OCI-LY7 (cell line): ENCODE data around the gene C13orf42. TPM values are rescaled to one million over a fixed set of nuclear protein-coding genes. Genes with fewer than 3 reads are reported as not detected.
"Not testable (repeated sequence)": the region's sequence is repeated elsewhere in the genome, so short reads cannot be mapped to it uniquely, and the experiment has no call there.

Experiments
- BruUV-seq: library from RNA; stranded (reverse); fragments of 400-500 nt; replicated peaks from 2 replicates; lab custom pipeline; 2021; lab: Mats Ljungman, UMichigan
- CTCF ChIA-PET: fragments of 300-600 bp; sonication (Branson Sonifier 250); formaldehyde crosslinking; loops from one replicate; lab custom pipeline; 2022; ENCODE audit warnings: antibody characterized with exemption; ENCODE audit not compliant: unreplicated experiment; lab: Charles Lee
- POLR2A ChIA-PET: fragments of 300-600 bp; sonication (Branson Sonifier 250); formaldehyde crosslinking; loops from one replicate; lab custom pipeline; 2022; ENCODE audit warnings: antibody characterized with exemption; lab: Charles Lee
- DNase-seq: peaks from one replicate; pipeline ENCODE4 v3.0.0-alpha.2; 2015; ENCODE audit warnings: low spot score
- H2AFZ ChIP-seq: fragments of 200-600 bp; sonication (generic), shearing (Covaris generic); 2 replicates; pipeline ENCODE4 v1.6.1; 2014; ENCODE audit warnings: mild to moderate bottlenecking, antibody characterized with exemption, low read length, moderate library complexity
- H3K27ac ChIP-seq: fragments of 200-600 bp; sonication (generic); 2 replicates; pipeline ENCODE4 v1.5.1; 2014; ENCODE audit warnings: mixed run types, low read depth, mild to moderate bottlenecking, moderate library complexity, low read length, inconsistent platforms; ENCODE audit not compliant: poor library complexity, severe bottlenecking
- H3K36me3 ChIP-seq: fragments of 200-600 bp; sonication (generic); 2 replicates; pipeline ENCODE4 v1.6.1; 2014; ENCODE audit warnings: mild to moderate bottlenecking, antibody characterized with exemption, low read length, moderate library complexity, mixed read lengths; ENCODE audit not compliant: insufficient read depth
- H3K4me1 ChIP-seq: fragments of 200-600 bp; sonication (generic); 2 replicates; pipeline ENCODE4 v1.5.1; 2014; ENCODE audit warnings: mild to moderate bottlenecking, low read length; ENCODE audit not compliant: insufficient read depth, poor library complexity, severe bottlenecking
- H3K4me2 ChIP-seq: fragments of 200-600 bp; sonication (generic); 2 replicates; pipeline ENCODE4 v1.6.1; 2014; ENCODE audit warnings: mild to moderate bottlenecking, low read length
- H3K4me3 ChIP-seq: fragments of 200-600 bp; sonication (generic); 2 replicates; pipeline ENCODE4 v1.5.1; 2014; ENCODE audit warnings: mild to moderate bottlenecking, low read depth, low read length; ENCODE audit not compliant: poor library complexity, severe bottlenecking
- H3K79me2 ChIP-seq: fragments of 200-600 bp; sonication (generic); 2 replicates; pipeline ENCODE4 v1.6.1; 2016; ENCODE audit warnings: low read depth, mild to moderate bottlenecking, low read length, moderate library complexity, mixed read lengths; ENCODE audit not compliant: insufficient read depth
- H3K9me2 ChIP-seq: fragments of 200-600 bp; sonication (generic); 2 replicates; pipeline ENCODE4 v1.6.1; 2016; ENCODE audit warnings: mild to moderate bottlenecking, low read length, mixed read lengths; ENCODE audit not compliant: insufficient read depth
- H3K9me3 ChIP-seq: fragments of 200-600 bp; sonication (generic); 2 replicates; pipeline ENCODE4 v1.6.1; 2014; ENCODE audit warnings: mild to moderate bottlenecking, mixed run types, low read length, mixed read lengths
- H4K20me1 ChIP-seq: fragments of 200-600 bp; sonication (generic); 2 replicates; pipeline ENCODE4 v1.6.1; 2014; ENCODE audit warnings: mild to moderate bottlenecking, antibody characterized with exemption, low read length, moderate library complexity, mixed read lengths; ENCODE audit not compliant: insufficient read depth
- CTCF ChIP-seq: fragments of 200-600 bp; sonication (generic); conservative IDR thresholded peaks from 2 replicates; pipeline ENCODE4 v1.5.1; 2014; ENCODE audit warnings: mild to moderate bottlenecking, antibody characterized with exemption, low read length, moderate library complexity, mixed read lengths
- EZH2phosphoT487 ChIP-seq: fragments of 200-600 bp; sonication (generic); IDR thresholded peaks from 2 replicates; pipeline ENCODE4 v1.6.1; 2018; ENCODE audit warnings: low read depth, borderline replicate concordance, mild to moderate bottlenecking, mixed run types, antibody characterized with exemption, low read length, moderate library complexity, mixed read lengths
- intact Hi-C: fragments of 100-400 bp; cut with micrococcal nuclease; formaldehyde crosslinking; loops from one replicate; pipeline ENCODE4 v1.10.0; 2022; ENCODE audit not compliant: unreplicated experiment
- total RNA-seq, 2 experiments: library from RNA; depleted of rRNA in 1 of 2; stranded (reverse); fragments of >200 nt in 1 of 2; shearing (Covaris generic) in 1 of 2; gene quantifications; 2 replicates each; pipeline ENCODE4 v1.2.3, GENCODE V29; 2014 to 2022

Gene C13orf42
- total RNA-seq, 2 experiments from 2014 or later: not detected

- DNase-seq: no peak
Measured at GRCh38 chr13:51122868-51123566, 11.9 kb upstream of the C13orf42 start.

GRCh38 chr13:51120873-51121272 is 9.8 kb upstream of the C13orf42 start:
- intact Hi-C loops, H3K4me2 ChIP-seq, H3K36me3 ChIP-seq, H3K4me1 ChIP-seq, H3K9me2 ChIP-seq, H3K79me2 ChIP-seq, H3K27ac ChIP-seq, BruUV-seq, H3K9me3 ChIP-seq, H3K4me3 ChIP-seq, POLR2A ChIA-PET, H4K20me1 ChIP-seq, H2AFZ ChIP-seq: not testable (repeated sequence)
- peak; percentile 49 for DNase-seq
- CTCF ChIA-PET: interaction anchor here (0.5 kb wide), 1 partner anchor 12 kb away, joined by 3 read pairs; no protein-coding TSS in a partner anchor
- peak; percentile 70 for TF ChIP-seq CTCF

More at GRCh38 chr13:51122868-51123566, 11.9 kb upstream of the C13orf42 start:
- H3K79me2 ChIP-seq: no peaks in the 10 kb centered on the region
- TF ChIP-seq EZH2phosphoT487: no peak
- no peak for TF ChIP-seq CTCF
- BruUV-seq: no TSS peak
- ChIA-PET POLR2A (interaction anchor here (0.5 to 0.9 kb wide), 5 partner anchors 14 to 547 kb away, joined by 3 to 5 read pairs (median 3); no protein-coding TSS in a partner anchor), CTCF (no interaction called here)
- H3K9me2 ChIP-seq: no peaks in the 10 kb centered on the region
- no peak overlapping the region for H2AFZ ChIP-seq
- H3K4me2 ChIP-seq: no peak overlapping the region
- H3K4me3 ChIP-seq: no peak overlapping the region
- H3K4me1 ChIP-seq: no peaks in the 10 kb centered on the region
- no peak overlapping the region for H3K27ac ChIP-seq
- no peaks in the 10 kb centered on the region for H4K20me1 ChIP-seq
- intact Hi-C loops: no loop called here
- H3K9me3 ChIP-seq: no peaks in the 10 kb centered on the region
- H3K36me3 ChIP-seq: no peaks in the 10 kb centered on the region

- Histone ChIP-seq H3K79me2 (no peaks in the 10 kb centered on the region), H2AFZ (no peak overlapping the region), H4K20me1 (no peaks in the 10 kb centered on the region), H3K9me2 (no peaks in the 10 kb centered on the region), H3K4me1 (no peaks in the 10 kb centered on the region), H3K36me3 (no peaks in the 10 kb centered on the region), H3K9me3 (no peaks in the 10 kb centered on the region), H3K27ac (no peak overlapping the region), H3K4me3 (no peak overlapping the region), H3K4me2 (no peak overlapping the region)
- no TSS peak for BruUV-seq
- TF ChIP-seq CTCF (no peak), EZH2phosphoT487 (no peak)
- peak; percentile 2 for DNase-seq
- ChIA-PET POLR2A (no interaction called here), CTCF (no interaction called here)
- intact Hi-C loops: no loop called here
Measured at GRCh38 chr13:51118809-51119431, 7.8 kb upstream of the C13orf42 start.
